ENCODE data around the gene KRTAP4-12. TPM values are rescaled to one million over a fixed set of nuclear protein-coding genes. Genes with fewer than 3 reads are reported as not detected.
"Not testable (repeated sequence)": the region's sequence is repeated elsewhere in the genome, so short reads cannot be mapped to it uniquely, and the experiment has no call there.

The KRTAP4-12 gene
- polyA plus RNA-seq, 1 donor (not counting 4 experiments of a cell fraction or from before 2014, with no cell fraction given) = not detected

GRCh38 chr17:41140360-41141131 is 16.6 kb upstream of the KRTAP4-12 start, which contains the start of gene KRTAP4-6:
Gene KRTAP4-6, minus strand, starts transcription at chr17:41140544. Its CDS starts 57 bp downstream, at chr17:41140487.
- peak; percentile 97 for FAIRE-seq
- DNase-seq (ENCODE audit: low read depth, low spot score) = peak; percentile 91

GRCh38 chr17:41139865-41140264 is 15.9 kb upstream of the KRTAP4-12 start:
- H3K9ac ChIP-seq (ENCODE audit: control insufficient read depth, extremely low read depth, insufficient read depth, low read length) = not testable (repeated sequence)

More at GRCh38 chr17:41140360-41141131, 16.6 kb upstream of the KRTAP4-12 start, which contains the start of gene KRTAP4-6:
- no peaks in the 10 kb centered on the region for H3K36me3 ChIP-seq (ENCODE audit: control insufficient read depth in 2 of 2, extremely low read depth in 1 of 2, insufficient read depth in 2 of 2, low read length in 2 of 2)
- peaks cover 8% of the 10 kb centered on the region for H3K9me3 ChIP-seq (ENCODE audit: control insufficient read depth, low read depth, low read length)
- no peak within 1 kb of the TSS for H2AFZ ChIP-seq (ENCODE audit: control insufficient read depth, low read length)
- H3K79me2 ChIP-seq (ENCODE audit: control insufficient read depth, insufficient read depth, low read length) = no peaks in the 10 kb centered on the region
- TF ChIP-seq CTCF (optimal IDR thresholded peaks at IDR 0.05 in 1 of 3, IDR thresholded peaks at IDR 0.05 in 1 of 3, conservative IDR thresholded peaks at IDR 0.05 in 1 of 3; ENCODE audit: extremely low read depth in 1 of 3, insufficient read depth in 2 of 3, low read length in 3 of 3) = no peak
- no peak for TF ChIP-seq EZH2 (IDR thresholded peaks at IDR 0.05; ENCODE audit: low read length)
- peak within 1 kb of the TSS; percentile 11 for H3K4me2 ChIP-seq (ENCODE audit: control insufficient read depth, extremely low read depth, insufficient read depth, low read depth, low read length)
- H3K27ac ChIP-seq (ENCODE audit: control insufficient read depth, insufficient read depth, low read length) = peak within 1 kb of the TSS; percentile 59
- H3K27me3 ChIP-seq (ENCODE audit: control insufficient read depth, extremely low read depth, insufficient read depth, low read length) = no peaks in the 10 kb centered on the region
- H3K4me1 ChIP-seq (ENCODE audit: control insufficient read depth, extremely low read depth, insufficient read depth, low read length) = peaks cover 8% of the 10 kb centered on the region
- no peaks in the 10 kb centered on the region for H3K9me1 ChIP-seq (ENCODE audit: control insufficient read depth, extremely low read depth, insufficient read depth, low read length)
- H4K20me1 ChIP-seq (ENCODE audit: control insufficient read depth, extremely low read depth, insufficient read depth, low read length) = no peaks in the 10 kb centered on the region
- no peak within 1 kb of the TSS for H3K4me3 ChIP-seq (ENCODE audit: control insufficient read depth in 2 of 3, extremely low read depth in 1 of 3, insufficient read depth in 2 of 3, low read depth in 1 of 3, low read length in 3 of 3)
- no peak within 1 kb of the TSS for H3K9ac ChIP-seq (ENCODE audit: control insufficient read depth, extremely low read depth, insufficient read depth, low read length)
- dilution Hi-C loops (cut with MboI; ENCODE audit: extremely low pct_ligation_motif_present, low sequenced_read_pairs) = no loop called here

More at GRCh38 chr17:41139865-41140264, 15.9 kb upstream of the KRTAP4-12 start:
- peak overlapping the region; percentile 59 for H3K27ac ChIP-seq (ENCODE audit: control insufficient read depth, insufficient read depth, low read length)
- H3K79me2 ChIP-seq (ENCODE audit: control insufficient read depth, insufficient read depth, low read length); H3K9me3 ChIP-seq (ENCODE audit: control insufficient read depth, low read depth, low read length); H3K36me3 ChIP-seq (ENCODE audit: control insufficient read depth in 2 of 2, extremely low read depth in 1 of 2, insufficient read depth in 2 of 2, low read length in 2 of 2); H3K4me3 ChIP-seq (ENCODE audit: control insufficient read depth in 2 of 3, extremely low read depth in 1 of 3, insufficient read depth in 2 of 3, low read depth in 1 of 3, low read length in 3 of 3); H4K20me1 ChIP-seq (ENCODE audit: control insufficient read depth, extremely low read depth, insufficient read depth, low read length); H3K4me2 ChIP-seq (ENCODE audit: control insufficient read depth, extremely low read depth, insufficient read depth, low read depth, low read length); FAIRE-seq; DNase-seq (ENCODE audit: low read depth, low spot score); dilution Hi-C loops (cut with MboI; ENCODE audit: extremely low pct_ligation_motif_present, low sequenced_read_pairs); H3K4me1 ChIP-seq (ENCODE audit: control insufficient read depth, extremely low read depth, insufficient read depth, low read length); H2AFZ ChIP-seq (ENCODE audit: control insufficient read depth, low read length); H3K9me1 ChIP-seq (ENCODE audit: control insufficient read depth, extremely low read depth, insufficient read depth, low read length); H3K27me3 ChIP-seq (ENCODE audit: control insufficient read depth, extremely low read depth, insufficient read depth, low read length): not testable (repeated sequence)
